SK-N-SH treated with all-trans-retinoic acid at 6 μM for 48 hours (cell line): ENCODE results near the gene PRMT2.

Source experiments
- ATAC-seq: fragments of 200-7000 bp; cut with Tn5 transposase; 3 replicates; pipeline ENCODE4 v1.9.1; 2020; ENCODE audit warnings: mild to moderate bottlenecking, moderate library complexity
- ARNTL ChIP-seq: fragments of 450-650 bp; formaldehyde crosslinking; IDR thresholded peaks from 2 replicates; pipeline ENCODE4 v1.5.0; 2020; ENCODE audit warnings: low read depth, mild to moderate bottlenecking, moderate library complexity, borderline replicate concordance
- BACH2 ChIP-seq: fragments of 250-450 bp; sonication (Bioruptor Pico); IDR thresholded peaks from 2 replicates; pipeline ENCODE4 v1.9.0; 2021; ENCODE audit warnings: mild to moderate bottlenecking, borderline replicate concordance
- CREB5 ChIP-seq: fragments of 250-450 bp; sonication (Bioruptor Pico); IDR thresholded peaks from 2 replicates; pipeline ENCODE4 v1.5.1; 2020; ENCODE audit warnings: low read depth, mild to moderate bottlenecking, moderate library complexity
- ESRRG ChIP-seq: fragments of 250-450 bp; sonication (Bioruptor Pico); IDR thresholded peaks from 2 replicates; pipeline ENCODE4 v1.6.1; 2021; ENCODE audit warnings: mild to moderate bottlenecking
- GLIS3 ChIP-seq: fragments of 250-450 bp; sonication (Bioruptor Pico); IDR thresholded peaks from 2 replicates; pipeline ENCODE4 v1.5.0; 2020; ENCODE audit warnings: mild to moderate bottlenecking, moderate library complexity
- ISL1 ChIP-seq: fragments of 250-450 bp; sonication (Bioruptor Pico); IDR thresholded peaks from 2 replicates; pipeline ENCODE4 v2.1.2; 2022; ENCODE audit warnings: mild to moderate bottlenecking, moderate library complexity
- OSR1 ChIP-seq: fragments of 250-450 bp; sonication (Bioruptor Pico); IDR thresholded peaks from 2 replicates; pipeline ENCODE4 v1.8.0; 2022; ENCODE audit warnings: moderate library complexity, mild to moderate bottlenecking, inconsistent platforms
- PPARA ChIP-seq: fragments of 250-450 bp; sonication (Bioruptor Pico); IDR thresholded peaks from 2 replicates; pipeline ENCODE4 v1.5.0; 2020; ENCODE audit warnings: mild to moderate bottlenecking, borderline replicate concordance
- TCF4 ChIP-seq: fragments of 250-450 bp; sonication (Bioruptor Pico); IDR thresholded peaks from 2 replicates; pipeline ENCODE4 v1.8.0; 2021; ENCODE audit warnings: mild to moderate bottlenecking, moderate library complexity, borderline replicate concordance
- ZC3H10 ChIP-seq: fragments of 250-450 bp; sonication (Bioruptor Pico); IDR thresholded peaks from 2 replicates; pipeline ENCODE4 v1.5.1; 2021; ENCODE audit warnings: mild to moderate bottlenecking, moderate library complexity
- ZFP3 ChIP-seq: fragments of 250-450 bp; sonication (Bioruptor Pico); IDR thresholded peaks from 2 replicates; pipeline ENCODE4 v1.5.0; 2020; ENCODE audit warnings: mild to moderate bottlenecking, moderate library complexity
- ZFP30 ChIP-seq: fragments of 450-650 bp; formaldehyde crosslinking; IDR thresholded peaks from 2 replicates; pipeline ENCODE4 v1.5.0; 2022; ENCODE audit warnings: mild to moderate bottlenecking, moderate library complexity
- ZNF565 ChIP-seq: fragments of 450-650 bp; formaldehyde crosslinking; conservative IDR thresholded peaks from 2 replicates; pipeline ENCODE4 v1.5.0; 2020; ENCODE audit warnings: low read depth, mild to moderate bottlenecking, moderate library complexity
- ZNF70 ChIP-seq: fragments of 450-650 bp; formaldehyde crosslinking; IDR thresholded peaks from 2 replicates; pipeline ENCODE4 v1.5.0; 2020; ENCODE audit warnings: mild to moderate bottlenecking, moderate library complexity
- ZNF8 ChIP-seq: fragments of 450-650 bp; formaldehyde crosslinking; IDR thresholded peaks from 2 replicates; pipeline ENCODE4 v1.5.0; 2020; ENCODE audit warnings: mild to moderate bottlenecking, moderate library complexity
- TF ChIP-seq, protein P1 (sequence below): fragments of 250-450 bp; sonication (Bioruptor Pico); IDR thresholded peaks from 2 replicates; pipeline ENCODE4 v1.5.1; 2021; ENCODE audit warnings: mild to moderate bottlenecking, moderate library complexity
- TF ChIP-seq, protein P2 (sequence below): fragments of 250-450 bp; sonication (Bioruptor Pico); IDR thresholded peaks from 2 replicates; pipeline ENCODE4 v1.5.0; 2020; ENCODE audit warnings: mild to moderate bottlenecking, moderate library complexity
- TF ChIP-seq, protein P3 (sequence below): fragments of 250-450 bp; sonication (Bioruptor Pico); IDR thresholded peaks from 2 replicates; pipeline ENCODE4 v1.8.0; 2020; ENCODE audit warnings: mild to moderate bottlenecking, moderate library complexity, borderline replicate concordance
- TF ChIP-seq, protein P4 (sequence below): fragments of 250-450 bp; sonication (Bioruptor Pico); IDR thresholded peaks from 2 replicates; pipeline ENCODE4 v1.8.0; 2021; ENCODE audit warnings: low read depth, mild to moderate bottlenecking, moderate library complexity, borderline replicate concordance

The PRMT2 gene

GRCh38 chr21:46616050-46616449 lies 19.4 kb upstream of the PRMT2 start:
- no peak for TF ChIP-seq ARNTL
- TF ChIP-seq ZNF8 (CRISPR knock-in tag): no peak
- TF ChIP-seq ISL1 (CRISPR knock-in tag): no peak
- TF ChIP-seq, protein P1, sequence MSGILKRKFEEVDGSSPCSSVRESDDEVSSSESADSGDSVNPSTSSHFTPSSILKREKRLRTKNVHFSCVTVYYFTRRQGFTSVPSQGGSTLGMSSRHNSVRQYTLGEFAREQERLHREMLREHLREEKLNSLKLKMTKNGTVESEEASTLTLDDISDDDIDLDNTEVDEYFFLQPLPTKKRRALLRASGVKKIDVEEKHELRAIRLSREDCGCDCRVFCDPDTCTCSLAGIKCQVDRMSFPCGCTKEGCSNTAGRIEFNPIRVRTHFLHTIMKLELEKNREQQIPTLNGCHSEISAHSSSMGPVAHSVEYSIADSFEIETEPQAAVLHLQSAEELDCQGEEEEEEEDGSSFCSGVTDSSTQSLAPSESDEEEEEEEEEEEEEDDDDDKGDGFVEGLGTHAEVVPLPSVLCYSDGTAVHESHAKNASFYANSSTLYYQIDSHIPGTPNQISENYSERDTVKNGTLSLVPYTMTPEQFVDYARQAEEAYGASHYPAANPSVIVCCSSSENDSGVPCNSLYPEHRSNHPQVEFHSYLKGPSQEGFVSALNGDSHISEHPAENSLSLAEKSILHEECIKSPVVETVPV (CRISPR knock-in tag): no peak
- TF ChIP-seq ZC3H10 (CRISPR knock-in tag): no peak
- TF ChIP-seq, protein P2, sequence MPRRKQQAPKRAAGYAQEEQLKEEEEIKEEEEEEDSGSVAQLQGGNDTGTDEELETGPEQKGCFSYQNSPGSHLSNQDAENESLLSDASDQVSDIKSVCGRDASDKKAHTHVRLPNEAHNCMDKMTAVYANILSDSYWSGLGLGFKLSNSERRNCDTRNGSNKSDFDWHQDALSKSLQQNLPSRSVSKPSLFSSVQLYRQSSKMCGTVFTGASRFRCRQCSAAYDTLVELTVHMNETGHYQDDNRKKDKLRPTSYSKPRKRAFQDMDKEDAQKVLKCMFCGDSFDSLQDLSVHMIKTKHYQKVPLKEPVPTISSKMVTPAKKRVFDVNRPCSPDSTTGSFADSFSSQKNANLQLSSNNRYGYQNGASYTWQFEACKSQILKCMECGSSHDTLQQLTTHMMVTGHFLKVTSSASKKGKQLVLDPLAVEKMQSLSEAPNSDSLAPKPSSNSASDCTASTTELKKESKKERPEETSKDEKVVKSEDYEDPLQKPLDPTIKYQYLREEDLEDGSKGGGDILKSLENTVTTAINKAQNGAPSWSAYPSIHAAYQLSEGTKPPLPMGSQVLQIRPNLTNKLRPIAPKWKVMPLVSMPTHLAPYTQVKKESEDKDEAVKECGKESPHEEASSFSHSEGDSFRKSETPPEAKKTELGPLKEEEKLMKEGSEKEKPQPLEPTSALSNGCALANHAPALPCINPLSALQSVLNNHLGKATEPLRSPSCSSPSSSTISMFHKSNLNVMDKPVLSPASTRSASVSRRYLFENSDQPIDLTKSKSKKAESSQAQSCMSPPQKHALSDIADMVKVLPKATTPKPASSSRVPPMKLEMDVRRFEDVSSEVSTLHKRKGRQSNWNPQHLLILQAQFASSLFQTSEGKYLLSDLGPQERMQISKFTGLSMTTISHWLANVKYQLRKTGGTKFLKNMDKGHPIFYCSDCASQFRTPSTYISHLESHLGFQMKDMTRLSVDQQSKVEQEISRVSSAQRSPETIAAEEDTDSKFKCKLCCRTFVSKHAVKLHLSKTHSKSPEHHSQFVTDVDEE (CRISPR knock-in tag): no peak
- ATAC-seq: no peak

GRCh38 chr21:46616656-46617055 lies 18.8 kb upstream of the PRMT2 start:
- no peak for TF ChIP-seq ZNF8 (CRISPR knock-in tag)
- TF ChIP-seq PPARA (CRISPR knock-in tag): no peak
- TF ChIP-seq, protein P1 (CRISPR knock-in tag): no peak
- TF ChIP-seq ESRRG (CRISPR knock-in tag): no peak
- TF ChIP-seq, protein P3, sequence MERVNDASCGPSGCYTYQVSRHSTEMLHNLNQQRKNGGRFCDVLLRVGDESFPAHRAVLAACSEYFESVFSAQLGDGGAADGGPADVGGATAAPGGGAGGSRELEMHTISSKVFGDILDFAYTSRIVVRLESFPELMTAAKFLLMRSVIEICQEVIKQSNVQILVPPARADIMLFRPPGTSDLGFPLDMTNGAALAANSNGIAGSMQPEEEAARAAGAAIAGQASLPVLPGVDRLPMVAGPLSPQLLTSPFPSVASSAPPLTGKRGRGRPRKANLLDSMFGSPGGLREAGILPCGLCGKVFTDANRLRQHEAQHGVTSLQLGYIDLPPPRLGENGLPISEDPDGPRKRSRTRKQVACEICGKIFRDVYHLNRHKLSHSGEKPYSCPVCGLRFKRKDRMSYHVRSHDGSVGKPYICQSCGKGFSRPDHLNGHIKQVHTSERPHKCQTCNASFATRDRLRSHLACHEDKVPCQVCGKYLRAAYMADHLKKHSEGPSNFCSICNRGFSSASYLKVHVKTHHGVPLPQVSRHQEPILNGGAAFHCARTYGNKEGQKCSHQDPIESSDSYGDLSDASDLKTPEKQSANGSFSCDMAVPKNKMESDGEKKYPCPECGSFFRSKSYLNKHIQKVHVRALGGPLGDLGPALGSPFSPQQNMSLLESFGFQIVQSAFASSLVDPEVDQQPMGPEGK: no peak
- TF ChIP-seq, protein P4, sequence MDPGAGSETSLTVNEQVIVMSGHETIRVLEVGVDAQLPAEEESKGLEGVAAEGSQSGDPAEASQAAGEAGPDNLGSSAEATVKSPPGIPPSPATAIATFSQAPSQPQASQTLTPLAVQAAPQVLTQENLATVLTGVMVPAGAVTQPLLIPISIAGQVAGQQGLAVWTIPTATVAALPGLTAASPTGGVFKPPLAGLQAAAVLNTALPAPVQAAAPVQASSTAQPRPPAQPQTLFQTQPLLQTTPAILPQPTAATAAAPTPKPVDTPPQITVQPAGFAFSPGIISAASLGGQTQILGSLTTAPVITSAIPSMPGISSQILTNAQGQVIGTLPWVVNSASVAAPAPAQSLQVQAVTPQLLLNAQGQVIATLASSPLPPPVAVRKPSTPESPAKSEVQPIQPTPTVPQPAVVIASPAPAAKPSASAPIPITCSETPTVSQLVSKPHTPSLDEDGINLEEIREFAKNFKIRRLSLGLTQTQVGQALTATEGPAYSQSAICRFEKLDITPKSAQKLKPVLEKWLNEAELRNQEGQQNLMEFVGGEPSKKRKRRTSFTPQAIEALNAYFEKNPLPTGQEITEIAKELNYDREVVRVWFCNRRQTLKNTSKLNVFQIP (CRISPR knock-in tag): no peak
- no peak for TF ChIP-seq TCF4 (CRISPR knock-in tag)
- TF ChIP-seq ZC3H10 (CRISPR knock-in tag): no peak
- TF ChIP-seq ZFP3 (CRISPR knock-in tag): no peak
- no peak for TF ChIP-seq ARNTL
- TF ChIP-seq ZFP30 (CRISPR knock-in tag): no peak
- no peak for ATAC-seq

DNA sequence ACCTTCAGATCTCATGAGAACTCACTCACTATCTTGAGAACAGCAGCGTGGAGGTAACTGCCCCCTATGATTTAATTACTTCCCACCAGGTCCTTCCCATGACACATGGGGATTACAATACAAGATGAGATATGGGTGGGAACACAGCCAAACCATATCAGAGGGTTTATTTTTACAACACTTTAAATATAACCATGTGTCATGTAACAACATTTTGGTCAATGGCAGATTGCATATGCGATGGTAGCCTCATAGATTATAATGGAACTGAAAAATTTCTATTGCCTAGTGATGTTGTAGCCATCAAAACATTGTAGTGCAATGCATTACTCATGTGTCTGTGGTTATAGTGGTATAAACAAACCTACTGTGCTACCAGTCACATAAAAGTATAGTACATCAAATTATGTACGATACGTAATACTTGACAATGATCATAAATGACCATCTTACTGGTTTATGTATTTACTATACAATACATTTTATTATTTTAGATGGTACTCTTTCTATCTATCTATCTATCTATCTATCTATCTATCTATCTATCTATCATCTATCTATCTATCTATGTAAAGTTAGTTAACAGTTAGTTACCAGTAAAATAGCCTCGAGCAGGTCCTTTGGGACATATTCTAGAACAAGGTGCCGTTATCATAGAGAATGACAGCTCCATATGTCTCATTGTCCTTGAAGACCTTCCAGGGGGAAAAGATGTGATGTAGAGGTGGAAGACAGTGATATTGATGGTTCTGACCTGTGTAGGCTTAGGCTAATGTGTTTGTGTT lies 18.0 kb upstream of the PRMT2 start:
- no peak for ATAC-seq
- TF ChIP-seq CREB5 (CRISPR knock-in tag): no peak
- TF ChIP-seq OSR1 (CRISPR knock-in tag): no peak

DNA sequence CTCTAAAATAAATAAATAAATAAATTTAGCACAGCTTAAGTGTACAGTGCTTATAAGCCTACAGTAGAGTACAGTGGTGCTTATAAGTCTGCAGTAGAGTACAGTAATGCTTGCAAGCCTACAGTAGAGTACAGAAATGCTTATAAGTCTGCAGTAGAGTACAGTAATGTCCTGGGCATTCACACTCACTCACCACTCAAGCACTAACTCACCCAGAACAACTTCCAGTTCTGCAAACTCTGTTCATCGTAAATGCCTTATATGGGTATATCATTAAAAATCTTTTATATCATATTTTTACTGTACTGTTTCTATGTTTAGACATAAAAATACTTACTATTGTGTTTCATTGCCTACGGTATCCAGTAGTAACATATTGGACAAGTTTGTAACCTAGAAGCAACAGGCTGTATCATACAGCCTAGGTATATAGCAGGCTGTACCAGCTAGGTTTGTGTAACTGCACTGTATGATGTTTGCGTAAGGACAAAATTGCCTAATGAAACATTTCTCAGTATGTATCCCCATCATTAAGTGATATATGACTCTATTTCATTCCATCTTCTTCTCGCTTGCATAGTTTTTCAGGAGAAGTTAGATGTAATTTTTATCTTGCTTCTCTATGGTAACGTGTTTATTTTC lies 16.6 kb upstream of the PRMT2 start:
- ATAC-seq: no peak
- TF ChIP-seq ZC3H10 (CRISPR knock-in tag): no peak
- TF ChIP-seq GLIS3 (CRISPR knock-in tag): no peak
- no peak for TF ChIP-seq ZNF565 (CRISPR knock-in tag)
- TF ChIP-seq ESRRG (CRISPR knock-in tag): no peak
- TF ChIP-seq, protein P2 (CRISPR knock-in tag): no peak
- no peak for TF ChIP-seq ZNF70 (CRISPR knock-in tag)
- TF ChIP-seq BACH2: no peak
- TF ChIP-seq, protein P1 (CRISPR knock-in tag): no peak
